GM18909 (cell line): Measurements from ENCODE around the gene PGM5.
A peak's percentile ranks its signal among the peaks of the same experiment; 100 is the strongest.

ENCODE experiments used
- ATAC-seq: cut with Tn5 transposase; IDR thresholded peaks from one replicate; pipeline ENCODE4 v1.9.1; 2021; ENCODE audit warnings: mild to moderate bottlenecking; ENCODE audit not compliant: unreplicated experiment, poor library complexity

The PGM5 gene

DNA sequence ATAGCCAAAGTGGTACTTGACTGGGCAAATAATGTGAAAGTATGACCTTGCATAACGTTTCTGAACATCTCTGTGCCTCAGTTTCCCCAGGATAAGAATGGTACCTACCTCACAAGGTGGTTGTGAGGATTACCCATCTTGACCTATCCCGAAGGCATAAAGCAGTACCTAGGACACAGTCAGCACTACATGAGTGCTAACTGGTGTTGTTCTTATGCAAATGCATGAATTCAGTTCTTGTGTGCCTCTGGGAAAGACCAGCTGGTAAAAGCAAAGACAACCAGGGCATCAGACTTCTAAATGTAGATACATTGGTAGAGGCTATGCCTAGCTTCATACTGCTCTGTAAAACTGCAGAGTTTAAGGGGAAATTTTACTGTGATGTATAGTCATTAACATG lies 206.1 kb downstream of the PGM5 start:
- ATAC-seq: no peak

DNA sequence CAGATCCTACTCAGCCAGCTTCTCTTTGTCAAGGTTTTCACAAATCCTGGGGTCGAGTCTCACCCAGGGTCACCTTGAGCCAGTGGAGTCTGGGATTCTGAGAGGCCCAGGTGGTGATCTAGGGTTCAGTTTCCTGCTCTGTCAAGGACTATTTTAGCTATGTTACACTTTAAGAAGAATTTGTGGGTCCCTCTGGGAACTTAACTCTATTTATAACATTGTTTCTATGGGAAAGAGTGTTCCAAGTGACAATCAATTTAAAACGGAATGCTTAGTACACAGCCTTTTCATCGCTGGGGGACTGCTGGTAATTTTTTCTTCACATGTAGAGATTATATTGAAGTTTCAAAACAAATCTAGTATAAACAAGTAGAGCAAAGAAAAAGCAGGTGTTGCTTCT lies 211.2 kb downstream of the PGM5 start:
- no peak for ATAC-seq

DNA sequence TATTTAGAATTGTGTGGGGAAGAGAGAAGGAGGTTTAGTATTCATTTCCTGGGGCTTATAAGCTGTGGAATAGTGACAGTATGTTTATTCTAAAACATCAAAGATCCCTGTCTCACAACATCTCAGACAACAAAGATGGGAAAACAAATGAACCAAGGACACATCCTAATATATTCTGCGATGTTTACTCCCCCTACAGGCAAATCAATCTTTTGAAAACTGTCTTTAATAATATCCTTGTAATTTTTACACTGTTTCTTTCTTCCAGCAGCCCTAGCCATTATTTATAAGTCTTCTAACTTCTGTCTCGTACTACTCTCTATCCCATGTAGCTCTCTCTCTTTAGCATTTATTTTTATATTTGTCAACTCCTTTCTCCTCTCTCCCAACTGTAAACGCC lies 217.7 kb downstream of the PGM5 start:
- no peak for ATAC-seq

DNA sequence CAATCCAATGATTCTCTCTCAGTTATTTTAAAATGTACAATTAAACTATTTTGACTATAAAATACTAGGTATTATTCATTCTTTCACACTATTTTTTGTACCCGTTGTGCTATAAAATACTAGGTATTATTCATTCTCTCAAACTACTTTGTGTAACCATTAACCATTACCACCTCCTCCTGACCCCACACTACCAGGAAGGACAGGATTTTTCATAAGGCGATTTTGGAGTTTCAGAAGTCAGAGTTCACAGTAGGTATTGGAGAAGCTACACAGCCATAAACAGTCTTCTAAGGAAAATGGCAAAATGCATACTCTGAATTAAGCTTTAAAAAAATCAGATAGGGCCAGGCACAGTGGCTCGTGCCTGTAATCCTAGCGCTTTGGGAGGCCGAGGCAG lies 219.4 kb downstream of the PGM5 start:
- no peak for ATAC-seq

DNA sequence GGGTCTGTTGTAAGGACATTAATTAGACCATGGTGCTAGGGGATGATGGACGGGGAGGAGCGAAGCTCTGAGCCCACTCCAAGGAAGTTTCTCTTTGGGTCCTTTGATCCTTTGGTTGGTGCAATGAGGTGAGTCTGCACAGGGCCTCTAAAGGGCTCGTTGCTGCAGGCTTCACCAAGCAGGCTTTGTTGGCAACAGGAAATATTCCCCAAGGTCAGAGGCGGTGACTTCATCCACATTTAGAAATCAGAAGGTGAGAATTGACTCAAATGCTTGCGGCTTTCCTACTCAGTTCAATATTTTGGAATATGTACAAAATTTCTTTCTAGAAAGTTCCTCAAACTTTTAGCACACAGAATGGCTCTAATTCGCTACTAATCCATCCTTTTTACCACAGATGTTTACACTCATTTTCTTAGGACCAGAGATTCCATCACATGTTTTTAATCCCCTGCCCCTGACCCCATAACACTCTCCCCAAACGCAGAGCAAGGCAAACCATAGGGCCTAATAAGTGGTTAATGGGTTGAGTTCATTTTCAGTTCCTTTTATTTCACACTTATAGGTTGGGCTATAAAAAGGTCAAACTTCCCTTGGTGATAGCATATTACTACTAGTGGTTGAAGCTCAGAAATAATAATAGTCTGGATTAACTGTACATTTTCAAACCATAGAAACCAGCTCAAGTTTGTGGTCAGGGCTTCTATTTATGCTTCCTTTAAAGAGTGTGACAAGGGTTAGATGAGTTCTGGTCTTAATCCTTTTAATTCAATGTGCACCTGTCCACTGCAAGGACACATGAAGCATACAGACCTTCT lies 221.6 kb downstream of the PGM5 start:
- ATAC-seq: peak; percentile 83
